Measurements from ENCODE around the gene HK1.

HK1 gene

GRCh38 chr10:69269761-69270160 lies 8.5 kb upstream of the HK1 start:
- Histone ChIP-seq H3K27me3 (replicated peaks; ENCODE audit: control insufficient read depth, insufficient read depth, low read length) (no peaks in the 10 kb centered on the region; the same call in 1 of the 2 replicates), H3K36me3 (ENCODE audit: control insufficient read depth, insufficient read depth, low read length) (no peaks in the 10 kb centered on the region), H3K4me3 (replicated peaks; ENCODE audit: low read depth, low read length) (no peak overlapping the region)
- no peak for DNase-seq (ENCODE audit: extremely low read depth, insufficient read length)
- TF ChIP-seq CTCF (IDR thresholded peaks at IDR 0.05; ENCODE audit: insufficient read depth, low read length, poor library complexity, severe bottlenecking), result no peak

GRCh38 chr10:69270990-69271389 lies 7.3 kb upstream of the HK1 start:
- Histone ChIP-seq H3K27me3 (replicated peaks; ENCODE audit: control insufficient read depth, insufficient read depth, low read length) (no peaks in the 10 kb centered on the region; the same call in 1 of the 2 replicates), H3K36me3 (ENCODE audit: control insufficient read depth, insufficient read depth, low read length) (no peaks in the 10 kb centered on the region), H3K4me3 (replicated peaks; ENCODE audit: low read depth, low read length) (no peak overlapping the region)
- no peak for TF ChIP-seq CTCF (IDR thresholded peaks at IDR 0.05; ENCODE audit: insufficient read depth, low read length, poor library complexity, severe bottlenecking)
- DNase-seq (ENCODE audit: extremely low read depth, insufficient read length), result no peak

GRCh38 chr10:69272624-69273023 lies 5.7 kb upstream of the HK1 start:
- Histone ChIP-seq H3K27me3 (replicated peaks; ENCODE audit: control insufficient read depth, insufficient read depth, low read length) (no peaks in the 10 kb centered on the region; the same call in 1 of the 2 replicates), H3K36me3 (ENCODE audit: control insufficient read depth, insufficient read depth, low read length) (no peaks in the 10 kb centered on the region), H3K4me3 (replicated peaks; ENCODE audit: low read depth, low read length) (no peak overlapping the region)
- no peak for DNase-seq (ENCODE audit: extremely low read depth, insufficient read length)
- TF ChIP-seq CTCF (IDR thresholded peaks at IDR 0.05; ENCODE audit: insufficient read depth, low read length, poor library complexity, severe bottlenecking), result no peak

GRCh38 chr10:69275444-69275843 lies 2.9 kb upstream of the HK1 start:
- TF ChIP-seq CTCF (IDR thresholded peaks at IDR 0.05; ENCODE audit: insufficient read depth, low read length, poor library complexity, severe bottlenecking), result no peak
- Histone ChIP-seq H3K4me3 (replicated peaks; ENCODE audit: low read depth, low read length) (no peak overlapping the region), H3K27me3 (replicated peaks; ENCODE audit: control insufficient read depth, insufficient read depth, low read length) (no peaks in the 10 kb centered on the region), H3K36me3 (ENCODE audit: control insufficient read depth, insufficient read depth, low read length) (no peaks in the 10 kb centered on the region)
- DNase-seq (ENCODE audit: extremely low read depth, insufficient read length), result no peak

GRCh38 chr10:69276503-69276902 lies 1.8 kb upstream of the HK1 start:
- DNase-seq (ENCODE audit: extremely low read depth, insufficient read length), result no peak
- TF ChIP-seq CTCF (IDR thresholded peaks at IDR 0.05; ENCODE audit: insufficient read depth, low read length, poor library complexity, severe bottlenecking), result no peak
- Histone ChIP-seq H3K27me3 (replicated peaks; ENCODE audit: control insufficient read depth, insufficient read depth, low read length) (no peaks in the 10 kb centered on the region), H3K36me3 (ENCODE audit: control insufficient read depth, insufficient read depth, low read length) (no peaks in the 10 kb centered on the region), H3K4me3 (replicated peaks; ENCODE audit: low read depth, low read length) (no peak overlapping the region)

- H3K36me3 ChIP-seq (ENCODE audit: control insufficient read depth, insufficient read depth, low read length), result no peaks in the 10 kb centered on the region
- no peak for DNase-seq (ENCODE audit: extremely low read depth, insufficient read length)
- H3K27me3 ChIP-seq (replicated peaks; ENCODE audit: control insufficient read depth, insufficient read depth, low read length), result no peaks in the 10 kb centered on the region
- H3K4me3 ChIP-seq (replicated peaks; ENCODE audit: low read depth, low read length), result no peak overlapping the region
- no peak for TF ChIP-seq CTCF (IDR thresholded peaks at IDR 0.05; ENCODE audit: insufficient read depth, low read length, poor library complexity, severe bottlenecking)
Observed at GRCh38 chr10:69279110-69279509, 814 bp downstream of the HK1 start.

All from GM06990 (cell line).